HL-60/S4 treated with phorbol 12-myristate 13-acetate at 8.2 ng/mL for 4 days and 3 days (cell line): ENCODE results near the gene PSAPL1.

Source experiments
- in situ Hi-C: fragments of 300-500 bp; cut with MboI; formaldehyde crosslinking; loops from 2 replicates; pipeline ENCODE4 v1.15.0; 2022; ENCODE audit warnings: low sequenced_read_pairs

Gene PSAPL1, protein sequence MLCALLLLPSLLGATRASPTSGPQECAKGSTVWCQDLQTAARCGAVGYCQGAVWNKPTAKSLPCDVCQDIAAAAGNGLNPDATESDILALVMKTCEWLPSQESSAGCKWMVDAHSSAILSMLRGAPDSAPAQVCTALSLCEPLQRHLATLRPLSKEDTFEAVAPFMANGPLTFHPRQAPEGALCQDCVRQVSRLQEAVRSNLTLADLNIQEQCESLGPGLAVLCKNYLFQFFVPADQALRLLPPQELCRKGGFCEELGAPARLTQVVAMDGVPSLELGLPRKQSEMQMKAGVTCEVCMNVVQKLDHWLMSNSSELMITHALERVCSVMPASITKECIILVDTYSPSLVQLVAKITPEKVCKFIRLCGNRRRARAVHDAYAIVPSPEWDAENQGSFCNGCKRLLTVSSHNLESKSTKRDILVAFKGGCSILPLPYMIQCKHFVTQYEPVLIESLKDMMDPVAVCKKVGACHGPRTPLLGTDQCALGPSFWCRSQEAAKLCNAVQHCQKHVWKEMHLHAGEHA

DNA sequence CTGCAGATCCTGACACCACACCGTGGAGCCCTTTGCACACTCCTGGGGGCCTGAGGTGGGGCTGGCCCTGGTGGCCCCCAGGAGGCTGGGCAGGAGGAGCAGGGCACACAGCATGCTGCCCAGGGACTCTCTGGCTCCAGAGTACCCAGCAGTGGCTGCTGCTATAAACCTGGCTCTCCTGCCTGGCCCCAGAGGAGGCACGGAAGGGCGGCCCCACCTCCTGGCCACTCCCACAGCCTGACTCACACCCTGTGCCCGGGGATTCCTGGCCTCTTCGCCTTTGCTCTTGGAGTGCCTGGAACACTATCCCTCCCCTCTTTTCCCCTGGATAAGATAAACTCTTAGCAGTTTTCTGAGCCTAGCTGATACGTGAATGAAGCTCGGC lies at the start of gene PSAPL1:
PSAPL1 (minus strand) TSS at position 165 of the 385 bp plus-strand sequence; CDS start at position 114, 51 bp downstream.
- in situ Hi-C loops = no loop called here

DNA sequence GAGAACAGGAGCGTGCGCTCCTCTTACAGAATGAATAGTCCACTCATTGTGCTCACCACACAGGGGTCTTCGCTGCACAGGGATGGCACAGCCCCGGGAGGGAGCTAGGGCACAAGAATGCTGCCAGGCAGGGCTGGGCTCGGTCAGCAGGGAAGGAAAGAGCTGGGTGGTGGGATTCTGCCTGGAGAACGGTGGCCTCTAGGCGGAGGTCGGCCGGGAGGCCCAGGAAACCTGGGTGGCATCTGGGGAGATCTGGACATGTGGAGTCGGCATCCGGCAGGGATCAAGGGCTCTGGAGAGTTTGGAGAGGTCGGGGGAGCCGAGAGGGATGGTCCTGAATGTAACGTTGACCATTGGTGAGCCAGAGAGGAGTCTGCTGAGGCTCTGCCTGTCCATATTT lies 46.5 kb upstream of the PSAPL1 start:
- in situ Hi-C loops = no loop called here

DNA sequence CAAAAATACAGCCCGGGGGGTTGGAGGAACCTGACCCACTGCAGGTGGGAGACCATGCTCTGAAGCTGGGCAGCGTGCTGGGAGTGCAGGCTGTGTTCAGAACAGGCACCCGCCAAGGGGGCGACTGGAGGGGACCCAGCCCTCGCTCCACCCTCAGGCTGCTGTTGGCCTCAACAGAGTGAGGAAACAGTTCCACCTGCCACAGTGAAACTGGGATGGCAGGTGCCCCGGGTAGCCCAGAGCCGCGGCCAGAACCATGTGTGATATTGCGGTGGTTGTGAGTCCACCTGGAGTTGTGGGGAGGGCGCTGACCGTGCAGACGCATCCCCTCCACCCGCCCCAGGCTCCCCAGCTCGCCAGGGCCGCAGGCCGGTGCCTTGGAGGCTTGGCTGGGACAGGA lies 45.7 kb upstream of the PSAPL1 start:
- in situ Hi-C loops = no loop called here

DNA sequence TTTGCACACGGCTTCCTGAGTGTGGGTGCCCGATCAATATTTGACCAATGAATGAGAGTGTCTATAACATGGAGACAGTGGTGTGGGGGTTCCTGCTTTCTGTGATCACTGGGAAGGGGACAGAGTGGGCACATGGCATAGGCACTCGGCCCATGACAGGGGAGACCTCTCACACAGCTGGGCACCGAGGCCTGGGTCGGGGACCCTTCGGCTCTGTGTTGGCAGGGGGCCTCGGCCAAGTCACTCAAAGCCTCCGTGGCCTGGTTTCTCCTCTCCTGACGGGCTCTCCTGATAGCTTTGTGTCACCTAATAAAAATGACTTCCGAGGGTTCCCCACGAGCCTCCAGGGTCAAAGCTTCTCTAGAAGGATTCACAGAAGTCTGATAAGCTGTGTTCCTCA lies 43.9 kb upstream of the PSAPL1 start:
- in situ Hi-C loops = no loop called here

DNA sequence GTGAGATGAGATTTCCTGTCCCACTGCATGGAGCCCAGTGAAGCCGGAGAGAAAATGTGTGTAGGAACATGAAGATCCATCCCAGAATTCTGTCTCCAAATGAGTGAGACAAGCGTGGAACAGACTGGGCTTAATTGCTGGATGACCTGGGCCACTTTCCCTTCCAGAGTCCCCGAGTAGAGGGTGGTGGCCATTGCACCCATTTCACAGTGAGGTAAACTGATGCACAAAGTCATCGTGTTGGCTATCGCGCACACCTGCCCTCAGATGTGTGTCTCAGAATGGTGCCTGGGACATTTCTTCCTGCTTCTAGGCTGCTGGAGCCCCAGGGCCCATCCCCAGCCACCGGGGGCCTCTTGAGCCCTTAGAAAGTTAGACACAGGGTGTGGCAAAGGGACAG lies 43.0 kb upstream of the PSAPL1 start:
- in situ Hi-C loops = no loop called here

DNA sequence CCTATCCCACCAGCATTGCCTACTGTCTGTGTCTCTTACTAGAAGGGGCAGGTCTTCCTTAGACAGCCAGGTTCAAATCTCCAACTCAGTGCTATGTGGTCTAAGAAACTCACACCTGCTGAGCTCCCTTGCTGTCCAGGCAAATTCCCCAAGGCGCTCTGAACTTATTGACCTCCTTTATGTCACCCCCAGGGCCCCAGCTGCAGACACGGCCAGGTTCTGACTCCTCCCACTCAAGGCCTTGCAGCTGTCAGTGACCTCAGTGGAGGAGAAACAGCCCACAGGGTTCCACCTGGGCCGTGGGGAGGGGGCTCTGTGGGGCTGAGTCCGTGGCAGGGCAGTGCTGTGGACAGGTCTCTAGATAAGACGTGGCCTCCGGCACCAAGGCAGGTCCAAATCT lies 42.1 kb upstream of the PSAPL1 start:
- in situ Hi-C loops = no loop called here

DNA sequence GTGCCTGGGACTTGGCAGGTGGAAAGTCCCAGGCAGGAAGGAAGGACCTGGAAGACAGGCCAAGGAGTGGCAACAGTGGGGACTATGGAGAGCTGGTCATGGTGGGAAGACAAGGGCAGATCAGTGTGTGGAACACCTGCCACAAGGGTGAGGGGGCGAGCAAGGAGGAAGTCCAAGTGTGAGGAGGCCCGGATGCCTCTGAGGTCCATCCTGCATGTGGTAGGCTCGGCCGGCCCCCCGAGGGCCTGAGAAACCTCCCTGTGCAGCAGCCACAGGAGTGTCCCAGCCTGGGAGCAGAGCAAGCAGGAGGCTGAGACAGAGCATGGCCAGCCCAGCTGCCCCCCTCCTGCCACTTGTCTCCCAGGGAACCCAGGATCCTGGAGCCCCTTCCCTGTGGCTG lies 40.5 kb upstream of the PSAPL1 start:
- in situ Hi-C loops = no loop called here

DNA sequence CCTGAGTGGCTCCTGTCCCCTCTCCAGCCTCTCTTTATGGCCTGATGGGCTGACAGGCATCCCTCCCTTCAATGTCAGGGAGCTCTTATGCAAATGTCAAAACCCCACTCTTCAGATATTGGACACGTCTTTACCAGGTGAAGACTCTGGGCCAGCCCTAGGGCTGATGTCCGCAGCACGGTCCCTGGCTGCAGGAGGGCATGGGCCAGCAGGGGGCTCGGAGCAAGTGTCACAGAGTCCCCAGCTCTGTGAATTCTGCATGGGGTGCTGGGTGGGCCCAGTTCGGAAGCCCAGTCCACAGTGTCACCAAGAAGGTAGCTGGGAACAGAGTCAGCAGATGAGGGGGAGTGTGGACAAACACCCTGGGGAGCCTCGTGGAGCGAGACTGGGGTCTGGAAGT lies 39.6 kb upstream of the PSAPL1 start:
- in situ Hi-C loops = no loop called here

DNA sequence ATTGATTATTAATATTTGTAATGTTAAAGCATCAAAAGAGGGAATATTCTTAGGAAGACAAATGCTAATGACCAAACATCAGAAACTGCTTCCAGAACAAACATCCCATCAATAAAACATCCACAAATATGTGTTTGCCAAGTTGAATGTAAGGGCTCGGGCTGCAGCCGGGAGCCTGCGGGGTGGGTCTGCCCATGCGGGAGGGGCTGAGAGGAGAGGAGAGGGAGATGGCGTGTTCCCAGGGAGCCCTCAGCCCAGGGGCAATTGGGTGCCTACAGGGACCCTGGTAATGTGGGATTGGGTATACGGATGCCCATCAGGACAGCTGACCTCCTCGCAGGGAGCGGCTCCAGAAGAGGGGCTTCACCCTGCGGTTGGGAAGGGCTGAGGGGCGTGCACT lies 38.4 kb upstream of the PSAPL1 start:
- in situ Hi-C loops = no loop called here

DNA sequence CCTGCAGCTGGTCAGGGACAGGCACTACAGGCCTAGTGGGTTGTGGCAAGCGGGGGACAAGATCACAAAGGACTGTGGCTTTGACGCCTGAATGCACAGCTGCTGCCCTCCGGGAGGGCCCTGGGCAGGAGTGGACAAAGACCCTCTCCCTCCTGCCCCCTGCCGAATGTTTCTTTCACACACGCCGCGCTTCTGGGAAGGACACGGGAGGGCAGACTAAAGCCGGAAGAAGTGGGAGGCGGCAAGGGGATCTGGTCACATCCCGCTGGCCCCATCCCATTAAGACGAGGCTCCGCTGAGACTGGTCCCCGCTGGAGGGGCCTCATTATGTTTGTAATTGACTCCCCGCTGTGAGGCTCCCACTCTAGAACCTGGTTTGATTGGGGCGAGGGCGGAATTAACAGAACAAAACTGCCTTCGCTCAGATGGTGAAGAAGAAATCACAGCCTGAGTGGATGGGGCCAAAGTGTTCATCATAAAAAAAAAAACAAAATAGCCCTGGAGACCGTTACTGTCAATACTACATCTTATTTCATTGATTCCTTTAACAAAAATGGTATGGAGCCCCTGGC lies 37.8 kb upstream of the PSAPL1 start:
- in situ Hi-C loops = no loop called here

DNA sequence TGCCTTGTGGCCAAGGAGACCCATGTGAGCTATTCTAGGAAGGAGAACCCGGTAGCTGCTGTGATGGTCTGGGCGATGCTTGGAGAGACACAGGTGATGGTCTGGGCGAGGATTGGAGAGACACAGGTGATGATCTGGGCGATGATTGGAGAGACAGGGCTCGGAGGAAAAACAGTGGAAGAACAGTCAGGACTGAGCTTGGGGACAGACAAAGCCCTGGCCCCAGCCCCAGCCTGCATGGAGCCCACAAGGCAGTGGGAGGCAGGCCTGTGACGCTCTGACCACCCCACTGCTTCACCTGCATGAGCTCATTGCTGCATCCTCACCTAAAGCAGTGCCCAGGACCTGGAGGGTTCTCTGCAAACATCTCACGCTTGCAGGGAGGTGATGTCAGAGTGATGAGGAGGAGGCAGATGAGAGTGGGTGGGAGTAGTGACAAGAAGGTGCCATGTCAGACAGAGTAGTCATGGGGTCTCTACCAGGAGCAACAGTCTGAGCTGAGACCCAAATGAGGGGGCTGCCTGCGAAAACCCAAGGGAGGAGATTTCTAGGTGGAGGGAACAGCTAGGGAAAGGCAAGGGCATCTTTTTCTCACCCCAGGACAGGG lies 35.9 kb upstream of the PSAPL1 start:
- in situ Hi-C loops = no loop called here

DNA sequence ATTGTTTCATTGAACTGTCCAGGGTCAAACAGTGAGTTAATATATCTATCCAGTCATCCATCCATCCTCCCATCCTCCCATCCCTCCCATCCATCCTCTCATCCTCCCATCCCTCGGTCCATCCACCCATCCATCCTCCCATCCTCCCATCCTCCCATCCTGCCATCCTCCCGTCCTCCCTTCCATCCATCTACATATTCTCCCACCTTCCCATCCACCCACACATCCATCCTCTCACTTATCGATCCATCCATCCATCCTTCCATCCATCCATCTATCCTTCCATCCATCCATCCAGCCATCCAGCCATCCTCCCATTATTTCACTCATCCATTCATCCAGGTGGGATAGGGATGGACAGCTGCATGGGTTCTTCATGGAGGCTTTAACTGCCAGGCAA lies 35.4 kb upstream of the PSAPL1 start:
- in situ Hi-C loops = no loop called here

DNA sequence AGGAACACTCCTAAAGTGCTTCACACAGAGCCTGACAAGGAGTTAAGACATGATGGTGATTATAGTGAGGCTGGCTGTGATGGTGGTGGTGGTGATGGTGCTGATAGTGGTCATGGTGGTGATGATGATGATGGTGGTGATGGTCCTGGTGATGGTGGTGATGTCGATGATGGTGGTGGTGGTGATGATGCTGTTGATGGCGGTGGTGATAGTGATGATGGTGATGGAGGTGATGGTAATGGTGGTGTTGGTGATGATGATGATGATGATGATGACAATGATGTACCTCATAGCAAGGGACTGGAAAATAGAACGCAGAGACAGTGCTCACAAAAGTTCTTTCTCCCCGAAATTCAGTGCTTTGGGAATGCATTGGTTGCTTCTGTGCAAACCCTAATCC lies 34.3 kb upstream of the PSAPL1 start:
- in situ Hi-C loops = no loop called here

DNA sequence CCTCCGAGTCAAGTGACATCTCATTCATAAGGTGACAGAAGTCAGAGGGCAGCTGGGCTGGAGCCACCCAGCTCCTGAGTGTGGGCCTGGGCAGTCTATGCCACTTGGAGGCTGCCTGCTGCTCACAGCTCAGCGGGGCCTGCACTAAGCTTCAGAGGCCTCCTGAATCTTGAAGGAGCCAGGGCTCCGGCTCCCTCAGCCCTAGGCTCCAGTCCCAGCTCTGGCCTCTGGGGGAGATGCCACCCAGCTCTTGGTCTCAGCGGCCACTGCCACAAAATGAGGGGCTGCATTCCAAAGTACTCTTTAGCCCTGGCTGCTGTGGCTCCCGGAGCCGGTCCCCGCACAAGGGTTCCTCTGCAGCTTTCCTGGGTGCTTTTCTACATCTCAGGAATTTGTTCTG lies 32.7 kb upstream of the PSAPL1 start:
- in situ Hi-C loops = no loop called here

DNA sequence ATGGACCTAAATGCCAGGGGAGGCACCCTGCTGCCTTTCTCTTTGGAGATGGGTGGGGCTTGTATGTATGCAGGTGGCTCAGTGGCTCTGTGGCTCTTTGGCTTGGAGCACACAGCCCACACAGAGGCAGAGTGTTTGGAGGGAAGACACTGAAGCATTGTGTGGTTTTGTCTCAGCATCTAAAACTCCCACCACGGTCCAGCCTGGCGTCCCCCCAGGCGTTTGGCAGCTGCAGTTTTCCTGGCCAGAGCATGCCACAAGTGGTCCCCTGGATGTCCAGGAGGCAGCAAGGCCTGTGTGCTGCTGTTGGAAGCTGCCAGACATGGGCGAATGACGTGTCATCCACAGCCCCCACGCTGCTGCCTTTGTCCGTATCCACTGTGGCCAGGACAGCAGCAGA lies 32.2 kb upstream of the PSAPL1 start:
- in situ Hi-C loops = no loop called here

DNA sequence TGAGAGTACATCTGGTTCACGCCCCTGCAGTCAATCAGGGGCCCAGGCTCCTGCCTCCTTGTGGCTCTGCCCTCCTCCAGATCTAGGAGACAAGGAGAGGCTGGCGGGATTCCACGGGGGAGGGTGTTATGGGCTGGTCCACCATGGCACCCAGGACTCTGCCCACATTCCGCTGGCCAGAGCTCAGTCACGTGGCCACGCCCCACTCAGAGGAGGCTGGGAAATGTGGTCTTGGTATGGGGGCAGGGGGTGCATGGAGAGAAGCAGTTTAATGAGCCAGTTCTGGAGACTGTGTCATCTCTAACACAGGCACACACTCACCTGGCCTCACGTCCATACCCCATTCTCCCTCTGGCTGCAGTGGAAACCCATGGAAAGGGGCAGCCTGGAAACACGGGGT lies 31.5 kb upstream of the PSAPL1 start:
- in situ Hi-C loops = no loop called here

DNA sequence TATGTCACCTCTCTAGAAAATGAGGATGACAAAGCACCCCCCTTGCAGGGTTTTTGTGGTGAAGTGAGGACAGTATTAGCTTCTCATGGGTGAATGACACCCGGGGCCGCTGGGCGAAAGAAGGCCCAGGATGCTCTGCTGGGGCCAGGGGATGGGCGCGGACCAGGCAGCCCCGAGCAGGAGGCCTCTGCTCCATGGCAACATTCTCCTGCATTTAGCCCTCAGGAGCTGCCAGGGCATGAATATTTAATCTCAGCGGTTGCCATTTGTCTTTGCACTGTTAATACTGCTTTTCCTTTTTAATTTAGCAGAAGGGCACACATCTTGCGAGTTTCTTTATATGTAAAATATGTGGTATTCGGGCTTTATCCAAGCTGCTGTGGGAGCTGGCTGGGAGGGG lies 30.3 kb upstream of the PSAPL1 start:
- in situ Hi-C loops = no loop called here

DNA sequence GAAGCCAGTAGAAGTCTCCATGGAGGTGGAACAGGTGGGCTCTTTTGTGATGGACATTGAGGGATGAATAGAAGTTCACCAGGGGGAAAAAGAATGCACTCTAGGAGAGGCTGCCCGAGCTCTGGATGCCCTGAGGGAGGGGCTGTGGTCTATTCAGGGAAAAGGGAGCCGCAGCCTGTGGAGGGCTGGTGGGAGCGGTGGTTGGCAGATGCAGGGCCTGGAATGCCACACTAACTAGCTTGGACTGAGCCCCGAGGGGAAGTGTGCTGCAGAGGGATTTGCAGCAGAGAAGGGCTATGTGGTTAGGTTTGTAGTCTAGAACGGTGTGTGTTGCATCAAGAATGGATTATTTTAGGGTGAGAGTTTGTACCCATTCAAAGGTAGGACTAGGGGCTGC lies 29.5 kb upstream of the PSAPL1 start:
- in situ Hi-C loops = no loop called here

DNA sequence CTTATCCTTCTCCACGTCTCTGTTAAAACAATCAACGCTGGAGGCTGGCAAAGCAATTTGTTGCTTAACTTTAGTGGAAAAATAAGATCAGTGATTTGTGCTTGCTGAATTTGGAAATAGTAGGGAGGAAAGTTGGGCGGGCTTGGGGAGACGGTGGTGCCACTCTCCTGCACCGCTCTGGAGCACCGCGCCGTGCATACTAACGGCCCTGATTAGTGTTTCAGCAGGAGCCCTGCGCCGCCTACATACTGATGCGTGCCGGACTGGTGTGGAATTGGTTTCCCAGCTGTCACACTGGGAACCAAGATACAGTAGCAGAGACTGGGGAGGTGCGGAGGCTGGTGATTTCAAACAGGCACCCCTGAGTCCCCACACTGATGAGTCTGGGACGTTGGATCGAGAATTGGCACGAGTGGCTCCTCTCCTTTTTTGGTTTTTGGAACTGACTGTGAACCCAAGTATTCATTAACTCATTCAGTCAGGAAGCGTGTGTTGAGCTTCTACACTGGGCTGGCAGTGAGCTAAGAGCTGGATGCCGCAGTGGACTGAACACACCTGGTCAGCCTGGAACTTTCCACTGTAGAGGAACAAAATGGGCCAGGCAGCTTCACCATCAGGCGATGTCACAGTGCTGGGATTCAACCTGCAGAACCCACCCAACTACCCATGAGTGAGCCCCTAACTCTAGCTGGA lies 29.0 kb upstream of the PSAPL1 start:
- in situ Hi-C loops = no loop called here

DNA sequence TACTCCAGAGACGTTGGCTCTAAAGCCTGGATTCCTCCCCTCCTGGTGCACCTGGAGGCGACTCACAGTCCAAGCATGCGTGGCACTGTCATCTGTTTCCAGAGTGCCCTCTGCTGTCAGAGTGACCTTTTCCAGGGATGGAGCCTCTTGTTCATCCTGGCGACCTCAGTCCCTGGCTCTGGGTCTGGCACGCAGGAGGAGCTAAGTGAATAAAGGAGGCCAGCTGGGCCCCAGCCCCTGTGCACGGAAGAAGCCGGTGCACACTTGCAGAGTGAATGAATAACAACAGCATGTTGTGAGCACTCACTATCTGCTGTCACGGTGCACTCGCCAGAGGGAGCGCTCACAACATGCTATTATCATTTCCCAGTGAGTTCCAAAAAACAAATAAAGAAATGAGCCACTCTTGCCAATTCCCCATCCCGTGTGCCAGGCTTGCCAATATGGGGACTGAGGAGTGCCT lies 27.8 kb upstream of the PSAPL1 start:
- in situ Hi-C loops = no loop called here

DNA sequence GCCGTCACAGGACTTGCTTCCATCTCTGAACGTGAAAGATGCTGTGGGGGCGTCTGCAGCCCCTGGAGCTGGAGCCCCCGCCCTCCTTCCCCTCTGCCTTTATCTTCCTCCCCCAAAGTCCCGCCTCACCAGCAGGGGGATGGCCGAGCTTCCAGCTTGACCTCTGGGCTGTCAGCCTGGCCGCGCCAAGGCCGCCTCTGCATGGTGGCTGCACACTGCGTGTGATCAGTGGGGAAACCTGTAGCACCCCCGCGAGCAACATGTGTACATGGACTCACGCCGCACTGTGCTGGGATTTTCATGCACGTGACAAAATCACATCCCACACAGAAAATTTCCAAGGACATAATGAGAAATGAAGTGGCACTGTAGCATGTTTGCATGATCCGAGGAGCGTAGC lies 26.5 kb upstream of the PSAPL1 start:
- in situ Hi-C loops = no loop called here

DNA sequence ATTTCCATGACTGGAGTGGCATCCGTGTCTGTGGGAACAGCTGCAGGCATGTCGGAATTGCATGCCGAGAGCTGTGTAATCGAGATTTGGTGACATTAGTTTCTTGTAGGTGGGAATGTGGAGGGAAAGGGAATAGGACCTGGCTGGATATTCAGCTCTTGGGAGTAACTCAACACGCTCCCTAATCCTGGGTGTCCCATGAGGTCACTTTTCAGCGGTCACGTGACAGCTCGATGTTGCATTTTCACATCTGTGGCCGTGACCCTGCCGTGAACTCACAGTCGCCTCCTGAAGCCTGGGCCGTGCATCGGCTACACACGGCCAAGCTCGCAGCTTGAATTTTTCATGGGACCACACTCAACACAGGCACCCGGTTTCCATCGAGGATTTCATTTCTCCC lies 25.8 kb upstream of the PSAPL1 start:
- in situ Hi-C loops = no loop called here
